IPS-11a (cell line): Measurements from ENCODE around the gene SPSB1.
"Not testable (repeated sequence)": the region's sequence is repeated elsewhere in the genome, so short reads cannot be mapped to it uniquely, and the experiment has no call there.

Experiments
- H3K4me3 ChIP-seq: one replicate; pipeline ENCODE4 v1.5.1; 2013; ENCODE audit warnings: low read depth, low read length, control low read depth

SPSB1 gene

DNA sequence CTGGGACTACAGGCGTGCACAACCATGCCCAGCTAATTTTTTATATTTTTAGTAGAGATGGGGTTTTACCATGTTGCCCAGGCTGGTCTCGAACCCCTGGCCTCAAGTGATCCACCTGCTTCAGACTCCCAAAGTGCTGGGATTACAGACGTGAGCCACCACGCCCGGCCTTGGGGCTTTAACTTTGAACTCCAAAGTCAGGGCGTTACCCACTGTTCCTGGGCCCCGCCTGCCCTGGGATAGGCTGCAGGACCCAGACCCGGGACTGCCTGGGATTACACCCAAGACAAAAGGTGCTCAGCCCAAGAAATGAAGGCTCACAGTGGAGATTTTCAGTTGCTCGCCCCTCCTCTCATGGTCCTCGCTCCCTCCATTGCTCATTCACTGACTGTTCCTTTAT lies 92.7 kb downstream of the SPSB1 start:
- not testable (repeated sequence) for H3K4me3 ChIP-seq

DNA sequence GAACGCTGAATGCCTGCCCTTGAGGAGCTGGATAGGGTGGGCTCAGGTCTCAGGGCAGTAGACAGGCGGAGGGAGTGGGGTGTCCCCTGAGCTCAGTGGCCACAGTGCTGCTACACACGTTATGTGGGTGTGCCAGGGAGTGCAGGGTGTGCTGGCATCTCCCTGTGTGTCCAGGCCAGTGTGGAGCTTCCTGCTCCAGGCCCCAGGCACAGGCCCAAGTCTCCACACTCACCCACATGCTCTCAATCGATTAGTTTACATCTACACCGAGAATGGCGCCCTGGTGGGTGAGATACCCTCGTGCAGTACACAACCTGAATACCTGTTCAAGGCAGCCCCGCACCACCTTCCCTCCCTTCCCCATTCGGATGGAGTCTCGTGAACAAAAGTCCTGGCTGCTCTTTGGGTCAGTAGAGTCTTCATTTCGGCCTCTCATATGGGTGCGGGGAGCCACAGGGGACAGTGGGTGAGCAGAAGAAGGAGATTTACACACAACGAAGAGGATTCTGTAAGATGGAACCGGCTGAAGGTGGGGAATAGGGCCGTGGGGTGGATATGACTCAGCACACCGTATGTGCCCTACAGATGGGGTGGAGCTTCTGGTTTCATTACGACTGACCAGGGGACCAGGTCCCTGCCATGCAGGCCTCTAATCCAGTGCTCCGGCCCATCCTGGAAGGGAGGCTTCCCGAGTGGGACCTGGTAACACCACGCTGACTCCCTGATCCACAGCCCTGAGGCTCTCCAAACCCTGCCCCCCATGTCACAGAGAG lies 93.3 kb downstream of the SPSB1 start:
- no peak overlapping the region for H3K4me3 ChIP-seq

- H3K4me3 ChIP-seq, result no peak overlapping the region
These were observed 95.9 kb downstream of the SPSB1 start for GRCh38 chr1:9388335-9389180.

DNA sequence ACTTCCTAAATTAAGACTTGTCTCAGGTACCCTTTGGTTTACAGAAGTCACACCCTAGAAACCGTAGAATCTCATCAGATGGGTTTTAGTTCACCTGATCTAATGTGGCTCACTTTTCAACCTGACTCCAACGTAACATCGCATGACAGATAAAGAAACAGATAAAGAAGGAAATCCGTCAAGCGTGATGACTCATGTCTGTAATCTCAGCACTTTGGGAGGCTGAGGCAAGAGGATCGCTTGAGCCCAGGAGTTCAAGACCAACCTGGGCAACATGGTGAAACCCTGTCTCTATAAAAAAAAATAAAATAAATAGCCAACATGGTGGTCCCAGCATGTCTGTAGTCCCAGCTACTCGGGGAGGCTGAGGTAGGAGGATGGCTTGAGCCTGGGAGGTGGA lies 97.3 kb downstream of the SPSB1 start:
- no peak overlapping the region for H3K4me3 ChIP-seq

DNA sequence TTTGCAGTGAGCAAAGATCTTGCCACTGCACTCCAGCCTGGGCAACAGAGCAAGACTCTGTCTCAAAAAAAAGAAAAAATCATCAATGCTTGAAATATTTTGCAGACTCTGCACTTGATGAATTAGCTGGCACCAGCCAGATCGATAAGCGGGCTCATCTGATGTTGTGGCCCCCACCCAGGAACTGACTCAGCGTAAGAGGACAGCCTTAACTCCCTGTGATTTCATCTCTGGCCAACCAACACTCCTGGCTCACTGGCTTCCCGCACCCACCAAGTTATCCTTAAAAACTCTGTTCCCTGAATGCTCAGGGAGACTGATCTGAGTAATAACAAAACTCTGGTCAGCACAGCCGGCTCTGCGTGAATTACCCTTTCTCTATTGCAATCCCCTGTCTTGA lies 98.9 kb downstream of the SPSB1 start:
- H3K4me3 ChIP-seq, result no peak overlapping the region

DNA sequence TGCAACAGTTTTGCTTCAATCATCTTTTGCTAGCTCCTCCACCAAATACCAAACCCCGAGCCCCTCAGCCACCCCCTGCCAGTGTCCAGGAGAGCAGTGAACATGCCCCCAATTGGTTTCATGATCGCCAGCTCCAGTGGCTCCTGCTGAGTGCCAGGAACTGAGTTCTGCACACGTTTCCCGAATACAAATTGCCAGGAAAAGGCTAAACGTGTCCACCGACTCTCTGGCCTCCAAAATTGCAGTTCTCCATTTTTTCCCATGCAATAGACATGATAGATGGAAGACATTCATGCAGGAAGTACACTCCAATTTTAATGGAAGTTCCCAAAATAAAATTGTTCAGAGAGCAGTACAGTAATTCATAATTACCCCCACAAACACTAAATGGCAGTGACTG lies 101.3 kb downstream of the SPSB1 start:
- no peak overlapping the region for H3K4me3 ChIP-seq

DNA sequence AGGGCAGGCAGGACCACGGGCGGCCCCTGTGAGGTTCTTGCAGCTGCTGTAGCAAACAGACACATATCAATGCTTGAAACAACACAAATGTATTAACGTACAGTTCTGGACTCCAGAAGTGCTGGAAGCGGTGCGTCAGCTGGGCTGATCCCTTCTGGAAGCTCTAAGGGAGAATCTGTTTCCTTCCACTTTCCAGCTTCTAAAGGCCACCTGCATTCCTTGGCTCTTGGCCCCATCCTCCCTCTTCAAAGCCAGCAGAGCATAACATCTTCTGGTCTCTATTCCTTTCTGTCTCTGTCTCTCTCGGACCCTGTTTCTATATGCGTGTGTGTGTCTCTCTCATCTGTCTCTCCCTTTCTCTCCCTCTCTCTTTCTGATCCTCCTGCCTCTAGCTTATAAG lies 102.3 kb downstream of the SPSB1 start:
- no peak overlapping the region for H3K4me3 ChIP-seq

DNA sequence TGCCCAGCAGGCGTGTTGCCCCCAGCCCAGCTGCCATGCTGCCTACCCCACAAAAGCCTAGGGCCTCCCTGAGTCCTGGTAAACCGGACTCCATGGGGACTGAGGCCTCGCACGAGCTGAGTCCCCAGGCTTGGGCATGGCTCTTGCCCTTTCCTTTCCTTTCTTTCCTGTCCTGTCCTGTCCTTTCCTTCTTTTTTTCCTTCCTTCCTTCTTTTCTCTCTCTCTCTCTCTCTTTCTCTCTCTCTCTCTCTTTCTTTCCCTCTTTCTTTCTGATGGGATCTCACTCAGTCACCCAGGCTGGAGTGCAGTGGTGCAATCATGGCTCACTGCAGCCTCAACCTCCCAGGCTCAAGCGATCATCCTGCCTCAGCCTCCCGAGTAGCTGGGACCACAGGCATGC lies 104.4 kb downstream of the SPSB1 start:
- no peak overlapping the region for H3K4me3 ChIP-seq

- H3K4me3 ChIP-seq, result no peak overlapping the region
These were observed 105.4 kb downstream of the SPSB1 start for GRCh38 chr1:9397997-9398526.

GRCh38 chr1:9399510-9400424 lies 107.1 kb downstream of the SPSB1 start:
- no peak overlapping the region for H3K4me3 ChIP-seq

DNA sequence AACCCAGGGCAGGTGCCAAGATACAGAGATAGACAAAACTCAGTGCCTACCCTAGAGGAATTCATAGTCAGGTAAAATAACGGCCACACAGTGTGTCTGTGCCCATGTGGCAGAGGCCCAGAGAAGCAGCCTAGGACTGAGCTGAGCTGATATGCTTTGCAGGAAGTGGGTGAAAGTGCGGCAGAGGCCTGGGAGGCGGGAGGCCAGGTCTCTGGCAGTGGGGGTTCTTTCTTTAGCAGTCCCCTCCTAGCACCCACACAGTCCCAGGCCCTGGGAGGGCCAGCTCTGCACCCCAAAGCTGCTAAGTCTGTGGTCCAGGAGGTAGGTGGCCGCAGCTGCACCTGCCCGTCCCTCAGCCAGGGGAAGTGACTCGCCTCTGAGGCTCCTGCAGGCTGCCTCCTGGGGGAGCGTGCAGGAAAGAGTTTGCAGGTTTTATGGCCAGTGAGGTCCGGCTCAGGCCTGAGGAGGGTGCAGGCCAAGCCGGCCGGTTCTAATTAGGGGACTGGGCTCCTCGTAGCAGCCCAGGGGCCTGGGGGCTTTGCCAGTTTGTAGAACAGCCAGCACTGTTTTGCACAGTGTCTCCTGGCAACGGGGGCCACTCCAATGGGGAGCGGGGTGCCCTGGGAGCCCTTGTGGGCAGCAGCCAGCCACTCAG lies 107.9 kb downstream of the SPSB1 start:
- H3K4me3 ChIP-seq, result no peak overlapping the region

GRCh38 chr1:9401080-9401453 lies 108.4 kb downstream of the SPSB1 start:
- H3K4me3 ChIP-seq, result no peak overlapping the region

GRCh38 chr1:9402256-9402616 lies 109.5 kb downstream of the SPSB1 start:
- no peak overlapping the region for H3K4me3 ChIP-seq

DNA sequence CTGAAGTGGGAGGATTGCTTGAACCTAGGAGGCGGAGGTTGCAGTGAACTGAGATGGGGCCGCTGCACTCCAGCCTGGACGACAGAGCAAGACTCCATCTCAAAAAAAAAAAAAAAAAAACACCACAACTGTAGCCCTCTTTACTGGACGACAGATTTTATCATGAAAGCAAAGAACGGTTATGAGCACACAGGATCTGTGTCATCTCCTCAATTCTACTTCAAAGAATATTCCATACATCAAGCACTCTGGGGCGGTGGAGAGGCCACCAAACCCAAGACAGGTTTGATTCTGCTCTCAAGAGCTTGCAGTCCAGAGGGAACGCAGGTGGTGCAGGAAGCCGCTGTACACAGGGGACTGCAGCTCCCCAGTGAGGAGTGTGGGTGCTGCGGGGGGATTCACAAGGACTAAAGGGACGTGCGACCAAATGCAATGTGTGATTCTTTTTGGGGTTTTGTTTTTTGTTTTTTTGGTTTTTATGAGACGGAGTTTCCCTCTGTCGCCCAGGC lies 110.1 kb downstream of the SPSB1 start:
- H3K4me3 ChIP-seq, result no peak overlapping the region

DNA sequence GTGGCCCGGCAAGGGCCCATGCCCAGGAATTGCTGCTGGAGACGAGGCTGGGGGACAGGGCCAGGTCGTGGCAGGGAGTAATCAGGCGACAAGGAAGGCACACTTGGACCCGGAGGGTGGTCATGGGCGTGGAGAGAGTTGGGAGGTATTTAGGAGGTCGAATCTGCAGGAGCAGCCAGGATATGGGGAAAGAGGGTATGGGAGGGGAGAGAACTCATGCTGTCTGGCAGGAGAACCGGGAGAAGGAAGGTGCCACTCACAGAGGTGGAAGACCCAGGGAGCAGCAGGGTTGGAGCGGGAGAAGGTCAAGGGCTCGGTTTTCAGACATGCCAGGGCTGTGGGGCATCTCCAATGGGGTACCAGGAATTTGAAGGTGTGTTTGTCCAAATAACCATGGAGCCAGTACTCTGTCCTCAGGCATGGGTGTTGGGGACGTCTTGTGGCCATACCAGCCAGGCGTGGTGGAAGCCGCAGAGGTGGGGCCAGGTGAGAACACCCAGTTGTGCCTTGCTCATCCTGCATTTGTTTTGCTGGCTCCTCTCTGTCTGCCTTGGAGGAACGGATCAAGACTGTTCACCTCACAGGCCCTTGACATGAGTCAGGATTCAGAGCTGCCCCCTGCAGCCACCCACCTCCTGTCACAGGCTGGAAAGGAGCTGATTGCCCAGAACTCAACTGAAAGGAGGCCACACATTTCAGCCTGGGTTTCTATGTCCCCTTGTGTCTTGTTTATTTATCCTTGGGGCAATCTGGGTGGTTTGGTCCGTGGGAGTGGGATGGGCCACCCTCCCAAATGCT lies 111.6 kb downstream of the SPSB1 start:
- H3K4me3 ChIP-seq, result no peak overlapping the region

DNA sequence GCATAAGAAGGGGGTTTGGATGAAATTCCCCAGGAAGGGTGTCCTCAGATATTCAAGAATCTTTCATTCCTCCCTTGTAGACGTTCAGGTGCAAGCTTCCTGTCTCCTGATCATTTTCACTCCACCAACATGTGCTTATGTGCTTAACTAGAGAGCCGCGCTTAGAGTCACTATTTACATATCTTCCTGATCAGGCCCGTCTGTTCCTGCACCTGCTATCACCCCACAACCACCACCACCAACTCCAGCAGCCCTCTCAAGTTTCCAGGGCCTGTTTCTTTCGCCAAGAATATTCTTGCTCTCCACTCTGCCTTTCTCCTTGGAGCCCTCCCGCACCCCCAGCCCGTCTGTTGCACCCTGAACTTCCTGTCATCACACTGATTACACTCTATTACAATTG lies 113.4 kb downstream of the SPSB1 start:
- no peak overlapping the region for H3K4me3 ChIP-seq

- no peak overlapping the region for H3K4me3 ChIP-seq
These were observed 118.1 kb downstream of the SPSB1 start for GRCh38 chr1:9410737-9411297.

- no peak overlapping the region for H3K4me3 ChIP-seq
These were observed 120.6 kb downstream of the SPSB1 start for GRCh38 chr1:9413071-9413876.

DNA sequence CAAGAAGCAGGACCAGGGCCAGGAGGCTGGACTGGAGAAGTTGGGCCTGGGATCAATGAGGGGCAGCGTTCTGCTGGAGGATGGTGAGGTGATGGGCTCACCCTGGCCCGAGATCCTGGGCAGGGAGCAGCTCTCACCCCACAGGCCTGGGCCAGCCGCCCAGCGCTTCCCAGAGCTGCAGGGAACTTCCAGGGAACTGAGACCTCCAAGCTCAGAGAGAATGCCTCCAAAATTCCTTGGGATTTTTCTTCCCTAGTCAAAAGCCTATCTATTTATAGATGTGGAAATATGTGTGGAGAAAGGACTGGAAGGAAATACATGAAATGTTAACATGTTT lies 121.2 kb downstream of the SPSB1 start:
- H3K4me3 ChIP-seq, result no peak overlapping the region
